ENCODE measurements around the gene MYG1.
A peak's percentile ranks its signal among the peaks of the same experiment; 100 is the strongest.

Gene MYG1

DNA sequence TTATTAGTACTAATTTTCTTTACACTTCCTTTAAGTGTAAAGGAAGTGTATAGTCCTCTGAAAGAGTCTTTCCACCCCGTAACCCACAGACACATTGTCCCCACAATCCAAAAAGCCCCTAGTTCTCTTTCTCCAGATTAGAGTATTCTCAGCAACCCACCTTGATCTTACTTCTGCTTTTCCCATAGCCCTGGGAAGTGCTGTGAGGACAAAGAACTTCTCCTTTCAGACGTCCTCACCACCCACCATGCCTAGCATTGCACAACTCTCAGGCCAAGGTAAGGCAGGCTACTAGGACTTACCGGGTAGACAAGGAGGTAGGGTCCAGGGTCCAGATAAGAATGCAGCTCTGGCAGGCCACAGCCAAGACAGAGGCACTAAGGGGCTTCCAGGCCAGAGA, 14.5 kb downstream of the MYG1 start:
- no peak for DNase-seq (ENCODE audit: low read depth)
- no peak overlapping the region for H3K4me3 ChIP-seq (ENCODE audit: low read length)
- TF ChIP-seq, protein P1, sequence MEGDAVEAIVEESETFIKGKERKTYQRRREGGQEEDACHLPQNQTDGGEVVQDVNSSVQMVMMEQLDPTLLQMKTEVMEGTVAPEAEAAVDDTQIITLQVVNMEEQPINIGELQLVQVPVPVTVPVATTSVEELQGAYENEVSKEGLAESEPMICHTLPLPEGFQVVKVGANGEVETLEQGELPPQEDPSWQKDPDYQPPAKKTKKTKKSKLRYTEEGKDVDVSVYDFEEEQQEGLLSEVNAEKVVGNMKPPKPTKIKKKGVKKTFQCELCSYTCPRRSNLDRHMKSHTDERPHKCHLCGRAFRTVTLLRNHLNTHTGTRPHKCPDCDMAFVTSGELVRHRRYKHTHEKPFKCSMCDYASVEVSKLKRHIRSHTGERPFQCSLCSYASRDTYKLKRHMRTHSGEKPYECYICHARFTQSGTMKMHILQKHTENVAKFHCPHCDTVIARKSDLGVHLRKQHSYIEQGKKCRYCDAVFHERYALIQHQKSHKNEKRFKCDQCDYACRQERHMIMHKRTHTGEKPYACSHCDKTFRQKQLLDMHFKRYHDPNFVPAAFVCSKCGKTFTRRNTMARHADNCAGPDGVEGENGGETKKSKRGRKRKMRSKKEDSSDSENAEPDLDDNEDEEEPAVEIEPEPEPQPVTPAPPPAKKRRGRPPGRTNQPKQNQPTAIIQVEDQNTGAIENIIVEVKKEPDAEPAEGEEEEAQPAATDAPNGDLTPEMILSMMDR (IDR thresholded peaks at IDR 0.05; ENCODE audit: insufficient read depth, low read depth, low read length, missing control alignments) = no peak

DNA sequence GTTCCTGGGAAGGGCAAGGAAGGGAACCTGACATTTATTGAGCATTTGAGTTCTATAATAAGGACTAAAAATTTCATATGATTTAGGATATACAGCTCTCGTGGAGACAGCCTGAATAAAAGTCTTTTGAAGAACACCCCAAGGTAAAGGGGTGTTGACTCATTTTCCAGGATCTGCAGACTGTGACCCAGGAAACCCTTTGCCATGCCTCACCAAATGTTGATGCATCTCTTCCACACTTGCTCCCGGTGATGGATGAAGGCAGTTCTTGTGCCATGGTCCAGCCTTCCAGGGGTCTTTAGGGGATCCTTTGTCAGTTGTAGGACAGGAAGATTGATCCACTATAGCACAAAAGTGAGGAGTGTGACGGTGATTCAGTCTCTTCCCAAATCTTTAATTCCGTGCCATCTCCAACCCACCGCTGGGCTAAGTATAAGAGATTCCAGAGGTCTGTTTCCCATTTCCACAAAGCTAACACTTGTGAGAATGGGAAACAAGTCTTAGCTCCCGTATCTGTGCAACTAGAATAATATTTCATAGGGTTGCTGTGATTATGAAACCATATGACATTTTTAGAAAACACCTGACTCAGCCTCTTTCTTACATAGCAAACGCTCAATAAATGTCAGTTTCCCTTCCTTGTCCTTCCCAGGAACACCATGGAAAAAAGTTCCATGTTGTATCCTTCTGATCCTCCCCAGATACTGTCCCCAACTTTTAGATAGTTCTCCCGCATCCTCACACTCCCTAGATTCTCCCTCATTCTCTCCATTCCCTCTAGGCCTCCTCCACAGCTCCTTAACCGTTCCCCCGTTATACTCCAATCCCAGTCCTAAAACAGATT, 21.1 kb downstream of the MYG1 start:
- TF ChIP-seq, protein P1 (IDR thresholded peaks at IDR 0.05; ENCODE audit: insufficient read depth, low read depth, low read length, missing control alignments) = no peak
- no peak for DNase-seq (ENCODE audit: low read depth)
- H3K4me3 ChIP-seq (ENCODE audit: low read length) = peak overlapping the region; percentile 92

DNA sequence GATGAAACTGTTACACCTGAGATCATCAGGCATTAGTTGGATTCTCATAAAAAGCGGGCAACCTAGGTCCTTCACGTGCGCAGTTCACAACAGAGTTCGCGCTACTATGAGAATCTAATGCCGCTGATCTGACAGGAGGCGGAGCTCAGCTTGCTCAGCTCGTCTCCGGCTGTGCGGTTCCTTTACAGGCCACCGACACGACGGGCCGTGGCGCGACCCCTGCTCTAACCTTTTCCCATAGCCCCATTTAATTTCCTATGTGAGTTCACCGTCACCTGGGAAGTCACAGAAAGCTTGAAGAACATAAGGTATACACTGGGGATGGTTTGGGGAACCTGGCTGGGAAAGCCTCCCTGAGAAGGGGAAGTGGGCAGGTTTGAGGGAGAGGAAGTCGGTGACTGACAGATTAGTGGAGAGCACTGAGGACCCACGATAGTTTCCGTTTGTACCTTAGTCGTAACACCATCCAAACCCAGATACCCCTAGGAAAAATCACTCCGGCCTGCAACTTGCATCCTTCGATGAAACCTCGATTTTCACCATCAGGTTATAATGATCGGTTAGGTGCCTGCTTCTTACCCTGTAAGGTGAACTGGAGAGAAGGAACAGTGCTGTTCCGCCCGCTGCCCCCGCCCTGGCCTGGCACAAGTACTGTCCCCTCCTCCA, 24.8 kb downstream of the MYG1 start:
- DNase-seq (ENCODE audit: low read depth) = no peak
- peak overlapping the region; percentile 49 for H3K4me3 ChIP-seq (ENCODE audit: low read length)
- TF ChIP-seq, protein P1 (IDR thresholded peaks at IDR 0.05; ENCODE audit: insufficient read depth, low read depth, low read length, missing control alignments) = no peak

DNA sequence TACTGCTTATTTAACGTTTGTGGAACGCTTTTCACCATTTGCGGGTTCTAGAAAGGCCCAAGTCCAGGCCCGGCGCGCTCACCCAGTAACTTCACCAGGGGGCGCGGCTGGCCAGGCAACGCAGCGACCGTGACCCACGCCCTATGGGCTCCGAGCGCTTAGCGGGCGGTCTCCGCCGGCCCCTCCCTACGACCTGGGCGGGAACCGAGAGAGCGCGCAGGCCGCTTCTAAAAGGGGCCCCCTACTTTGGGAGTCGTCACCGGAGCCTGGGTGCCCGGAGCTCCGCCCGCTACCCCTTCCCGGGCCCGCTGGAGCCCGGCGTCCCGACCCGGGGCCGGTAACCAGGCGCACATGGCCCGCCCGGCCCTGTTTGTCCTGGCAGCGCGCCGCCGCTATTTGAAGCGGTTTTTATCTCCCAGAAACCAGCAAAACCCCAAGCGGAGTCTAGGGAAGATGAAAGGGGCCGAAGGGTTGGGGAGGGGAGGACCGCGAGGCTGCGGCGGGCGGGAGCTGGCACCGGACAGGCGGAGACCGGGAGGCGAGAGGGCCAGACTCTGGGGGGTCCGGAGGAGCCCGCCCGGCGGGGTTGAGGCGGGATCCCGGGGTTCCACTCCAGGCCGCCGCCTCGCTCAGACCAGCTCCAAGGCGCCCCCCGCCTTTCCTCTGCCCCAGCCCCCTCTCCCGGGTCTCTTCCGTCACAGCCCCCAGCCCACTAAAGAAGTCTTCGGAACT, 25.4 kb downstream of the MYG1 start:
- peak overlapping the region; percentile 49 for H3K4me3 ChIP-seq (ENCODE audit: low read length)
- DNase-seq (ENCODE audit: low read depth) = peak; percentile 89
- TF ChIP-seq, protein P1 (IDR thresholded peaks at IDR 0.05; ENCODE audit: insufficient read depth, low read depth, low read length, missing control alignments) = peak; percentile 66

DNA sequence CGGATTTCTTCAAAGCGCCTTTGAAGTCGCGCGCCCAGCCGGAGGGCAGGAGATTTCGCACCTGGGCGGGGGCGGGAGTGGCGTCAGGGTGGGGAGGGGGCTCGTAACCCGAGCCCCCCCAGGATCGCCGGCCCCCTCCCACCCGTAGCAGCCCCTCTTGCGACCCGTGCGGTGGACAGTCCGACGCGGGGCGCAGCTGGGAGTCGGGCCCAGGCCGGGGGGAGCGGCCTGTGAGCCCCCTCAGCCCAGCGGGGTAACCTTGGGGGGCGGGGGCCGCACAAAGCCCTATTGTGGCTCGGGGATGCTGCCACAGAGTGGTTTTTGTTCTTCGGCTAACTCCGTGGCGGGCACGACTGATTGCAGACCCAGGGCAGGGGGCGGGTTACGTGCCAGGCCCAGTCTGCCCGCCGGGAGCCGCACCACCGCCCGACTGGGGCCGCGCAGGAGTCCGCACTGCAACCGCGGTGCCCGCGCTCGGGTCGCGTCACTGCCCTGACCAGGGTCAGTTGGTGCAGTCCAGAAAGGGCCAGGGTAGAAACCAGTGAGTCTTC, 26.1 kb downstream of the MYG1 start:
- DNase-seq (ENCODE audit: low read depth) = no peak
- peak overlapping the region; percentile 49 for H3K4me3 ChIP-seq (ENCODE audit: low read length)
- TF ChIP-seq, protein P1 (IDR thresholded peaks at IDR 0.05; ENCODE audit: insufficient read depth, low read depth, low read length, missing control alignments) = no peak

DNA sequence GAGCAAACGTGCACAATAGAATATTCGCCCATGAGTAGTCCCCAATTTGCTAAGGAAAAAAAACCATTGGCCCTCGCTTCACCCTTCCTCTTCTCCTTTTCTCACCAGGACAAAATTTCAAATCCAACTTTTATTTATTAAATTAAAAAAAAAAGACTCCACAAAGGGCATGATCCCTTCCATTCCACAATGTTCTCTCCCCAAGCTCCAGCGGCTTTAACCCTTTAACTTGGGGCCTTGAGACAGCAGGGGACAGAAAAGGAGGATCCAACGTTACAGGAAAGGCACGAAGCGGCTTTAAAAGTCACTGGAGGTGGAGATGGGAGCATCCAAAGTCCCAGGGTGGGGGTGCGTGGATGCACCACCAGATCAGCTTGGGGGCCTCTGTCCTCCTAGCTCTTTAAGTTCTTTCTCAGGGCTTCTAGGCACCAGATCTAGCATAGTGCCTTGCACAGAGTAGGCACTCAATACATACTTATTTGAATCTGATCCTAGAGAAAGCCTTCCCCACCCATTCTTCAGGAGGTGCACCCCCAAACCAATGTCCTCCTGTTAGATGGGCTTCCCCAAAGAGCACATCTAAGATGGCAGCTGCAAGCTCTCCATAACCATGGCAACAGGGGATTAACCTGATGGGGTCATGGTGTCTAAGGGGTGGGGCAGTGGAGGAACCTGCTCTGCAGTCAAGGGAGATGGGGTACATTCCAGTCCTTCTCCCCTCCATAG, 27.1 kb downstream of the MYG1 start:
- no peak overlapping the region for H3K4me3 ChIP-seq (ENCODE audit: low read length)
- TF ChIP-seq, protein P1 (IDR thresholded peaks at IDR 0.05; ENCODE audit: insufficient read depth, low read depth, low read length, missing control alignments) = no peak

More for the DNA sequence above, 27.1 kb downstream of the MYG1 start:
- DNase-seq (ENCODE audit: low read depth) = no peak
